Measurements from ENCODE around the gene DBT.
"Not testable (repeated sequence)": the region's sequence is repeated elsewhere in the genome, so short reads cannot be mapped to it uniquely, and the experiment has no call there.

The DBT gene

DNA sequence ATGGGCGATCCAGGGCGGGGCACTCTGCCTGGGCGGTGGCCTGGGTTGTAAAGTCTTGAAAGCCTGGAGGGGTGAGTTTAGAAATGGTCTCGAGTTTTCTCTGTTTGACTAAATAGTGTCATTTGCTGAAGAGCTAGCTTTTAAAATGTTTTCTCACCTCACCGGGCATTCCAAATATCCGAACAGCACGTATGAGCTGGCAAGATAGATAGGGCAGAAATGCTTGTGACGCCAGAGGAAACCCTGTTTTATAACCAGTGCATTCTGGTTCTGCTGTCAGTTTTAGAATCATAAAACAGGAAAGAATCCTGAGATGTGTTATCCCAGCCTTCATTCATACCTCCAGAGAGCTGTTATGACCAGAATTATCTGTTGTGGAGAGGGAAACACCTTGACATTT lies 17.1 kb upstream of the DBT start:
- TF ChIP-seq, protein P1, sequence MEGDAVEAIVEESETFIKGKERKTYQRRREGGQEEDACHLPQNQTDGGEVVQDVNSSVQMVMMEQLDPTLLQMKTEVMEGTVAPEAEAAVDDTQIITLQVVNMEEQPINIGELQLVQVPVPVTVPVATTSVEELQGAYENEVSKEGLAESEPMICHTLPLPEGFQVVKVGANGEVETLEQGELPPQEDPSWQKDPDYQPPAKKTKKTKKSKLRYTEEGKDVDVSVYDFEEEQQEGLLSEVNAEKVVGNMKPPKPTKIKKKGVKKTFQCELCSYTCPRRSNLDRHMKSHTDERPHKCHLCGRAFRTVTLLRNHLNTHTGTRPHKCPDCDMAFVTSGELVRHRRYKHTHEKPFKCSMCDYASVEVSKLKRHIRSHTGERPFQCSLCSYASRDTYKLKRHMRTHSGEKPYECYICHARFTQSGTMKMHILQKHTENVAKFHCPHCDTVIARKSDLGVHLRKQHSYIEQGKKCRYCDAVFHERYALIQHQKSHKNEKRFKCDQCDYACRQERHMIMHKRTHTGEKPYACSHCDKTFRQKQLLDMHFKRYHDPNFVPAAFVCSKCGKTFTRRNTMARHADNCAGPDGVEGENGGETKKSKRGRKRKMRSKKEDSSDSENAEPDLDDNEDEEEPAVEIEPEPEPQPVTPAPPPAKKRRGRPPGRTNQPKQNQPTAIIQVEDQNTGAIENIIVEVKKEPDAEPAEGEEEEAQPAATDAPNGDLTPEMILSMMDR (IDR thresholded peaks at IDR 0.05; ENCODE audit: control insufficient read depth, insufficient read depth, low read depth, low read length, missing control alignments) = no peak
- peak overlapping the region; percentile 80 for H3K4me3 ChIP-seq (ENCODE audit: control insufficient read depth, low read depth, low read length)
- no peak for DNase-seq (ENCODE audit: low read depth)

DNA sequence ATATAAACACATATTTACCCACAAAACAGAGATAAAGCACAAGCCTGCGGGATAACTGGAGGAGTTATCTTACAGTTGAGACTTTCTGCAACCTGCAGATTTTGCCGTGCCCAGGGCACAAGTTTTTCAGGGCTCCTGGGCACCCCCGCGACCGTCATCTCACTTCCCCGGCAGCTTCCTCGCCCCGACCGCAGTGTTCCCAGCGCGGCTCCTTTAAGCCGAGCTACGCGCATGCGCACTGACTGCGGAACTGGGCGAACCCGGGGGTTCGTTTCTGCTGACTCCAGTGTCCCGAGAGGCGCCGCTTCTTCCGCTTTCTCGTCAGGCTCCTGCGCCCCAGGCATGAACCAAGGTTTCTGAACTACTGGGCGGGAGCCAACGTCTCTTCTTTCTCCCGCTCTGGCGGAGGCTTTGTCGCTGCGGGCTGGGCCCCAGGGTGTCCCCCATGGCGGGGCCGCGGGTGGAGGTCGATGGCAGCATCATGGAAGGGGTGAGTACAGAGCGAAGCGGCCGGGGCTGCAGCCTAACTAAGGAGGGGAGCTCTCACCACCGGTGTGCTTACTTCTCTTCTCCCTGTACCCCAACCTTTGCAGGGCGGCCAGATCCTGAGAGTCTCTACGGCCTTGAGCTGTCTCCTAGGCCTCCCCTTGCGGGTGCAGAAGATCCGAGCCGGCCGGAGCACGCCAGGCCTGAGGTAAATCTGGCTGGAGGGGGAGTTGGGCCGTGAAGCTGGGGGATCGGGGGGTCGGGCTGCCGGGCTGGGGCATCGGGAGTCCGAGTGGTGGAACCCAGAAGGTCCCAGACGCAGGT lies 16.5 kb upstream of the DBT start, which contains the start of gene RTCA:
Gene RTCA (plus strand): TSS at position 286 of the 810 bp plus-strand sequence. CDS start 160 bp downstream, at position 446.
- DNase-seq (ENCODE audit: low read depth) = peak; percentile 73
- H3K4me3 ChIP-seq (ENCODE audit: control insufficient read depth, low read depth, low read length) = peak within 1 kb of the TSS; percentile 80
- TF ChIP-seq, protein P1 (IDR thresholded peaks at IDR 0.05; ENCODE audit: control insufficient read depth, insufficient read depth, low read depth, low read length, missing control alignments) = no peak

DNA sequence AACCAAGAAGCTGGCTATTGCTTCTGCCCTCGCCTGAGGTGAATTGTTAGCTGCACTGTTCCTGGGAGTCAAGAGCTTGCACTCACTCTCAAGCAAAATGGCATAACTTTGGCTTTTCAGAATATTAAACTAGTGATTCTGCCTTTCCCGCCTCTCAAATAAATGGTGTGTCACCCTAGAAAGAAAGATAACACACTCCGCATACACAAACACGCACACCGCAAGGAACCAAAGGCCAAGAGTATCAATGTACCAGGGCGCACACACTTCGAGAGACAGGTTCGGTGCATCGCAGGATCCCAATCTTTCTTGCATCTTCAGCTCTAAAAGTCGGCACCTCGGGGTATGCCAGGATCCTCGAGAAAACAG lies 15.9 kb upstream of the DBT start:
- TF ChIP-seq, protein P1 (IDR thresholded peaks at IDR 0.05; ENCODE audit: control insufficient read depth, insufficient read depth, low read depth, low read length, missing control alignments) = no peak
- H3K4me3 ChIP-seq (ENCODE audit: control insufficient read depth, low read depth, low read length) = peak overlapping the region; percentile 80
- DNase-seq (ENCODE audit: low read depth) = no peak

DNA sequence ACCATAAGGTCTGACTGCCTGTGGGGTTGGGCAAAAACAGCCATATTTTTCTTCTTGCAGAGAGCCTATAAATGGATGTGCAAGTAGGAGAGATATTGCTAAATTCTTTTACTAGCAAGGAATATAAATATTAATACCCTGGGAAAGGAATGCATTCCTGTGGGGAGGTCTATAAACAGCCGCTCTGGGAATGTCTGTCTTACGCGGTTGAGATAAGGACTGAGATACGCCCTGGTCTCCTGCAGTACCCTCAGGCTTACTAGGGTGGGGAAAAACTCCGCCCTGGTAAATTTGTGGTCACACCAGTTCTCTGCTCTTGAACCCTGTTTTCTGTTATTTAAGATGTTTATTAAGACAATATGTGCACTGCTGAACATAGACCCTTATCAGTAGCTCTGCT lies 14.4 kb upstream of the DBT start:
- not testable (repeated sequence) for H3K4me3 ChIP-seq (ENCODE audit: control insufficient read depth, low read depth, low read length); DNase-seq (ENCODE audit: low read depth)

DNA sequence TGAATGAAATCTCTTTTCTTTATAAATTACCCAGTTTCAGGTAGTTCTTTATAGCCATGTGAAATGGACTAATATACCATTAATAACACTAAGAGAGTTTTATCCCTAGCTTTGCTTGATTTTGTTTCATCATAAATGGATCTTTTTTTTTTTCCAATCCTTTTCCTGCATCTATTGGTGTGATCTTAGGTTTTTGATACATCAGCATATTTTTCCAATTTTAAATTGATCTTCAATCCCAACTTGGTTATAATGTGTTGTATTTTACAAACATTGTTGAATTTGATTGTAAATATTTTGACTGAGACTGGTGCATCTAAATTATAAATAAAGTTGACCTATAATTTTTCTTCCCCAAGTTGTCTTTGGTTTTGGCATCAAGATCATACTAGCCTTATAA lies 12.1 kb upstream of the DBT start:
- H3K4me3 ChIP-seq (ENCODE audit: control insufficient read depth, low read depth, low read length) = no peak overlapping the region
- TF ChIP-seq, protein P1 (IDR thresholded peaks at IDR 0.05; ENCODE audit: control insufficient read depth, insufficient read depth, low read depth, low read length, missing control alignments) = no peak
- no peak for DNase-seq (ENCODE audit: low read depth)

DNA sequence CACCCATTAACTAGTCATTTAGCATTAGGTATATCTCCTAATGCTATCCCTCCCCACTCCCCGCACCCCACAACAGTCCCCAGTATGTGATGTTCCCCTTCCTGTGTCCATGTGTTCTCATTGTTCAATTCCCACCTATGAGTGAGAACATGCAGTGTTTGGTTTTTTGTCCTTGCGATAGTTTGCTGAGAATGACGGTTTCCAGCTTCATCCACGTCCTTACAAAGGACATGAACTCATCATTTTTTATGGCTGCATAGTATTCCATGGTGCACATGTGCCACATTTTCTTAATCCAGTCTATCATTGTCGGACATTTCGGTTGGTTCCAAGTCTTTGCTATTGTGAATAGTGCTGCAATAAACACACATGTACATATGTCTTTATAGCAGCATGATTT lies 8.8 kb upstream of the DBT start:
- H3K4me3 ChIP-seq (ENCODE audit: control insufficient read depth, low read depth, low read length); DNase-seq (ENCODE audit: low read depth): not testable (repeated sequence)

DNA sequence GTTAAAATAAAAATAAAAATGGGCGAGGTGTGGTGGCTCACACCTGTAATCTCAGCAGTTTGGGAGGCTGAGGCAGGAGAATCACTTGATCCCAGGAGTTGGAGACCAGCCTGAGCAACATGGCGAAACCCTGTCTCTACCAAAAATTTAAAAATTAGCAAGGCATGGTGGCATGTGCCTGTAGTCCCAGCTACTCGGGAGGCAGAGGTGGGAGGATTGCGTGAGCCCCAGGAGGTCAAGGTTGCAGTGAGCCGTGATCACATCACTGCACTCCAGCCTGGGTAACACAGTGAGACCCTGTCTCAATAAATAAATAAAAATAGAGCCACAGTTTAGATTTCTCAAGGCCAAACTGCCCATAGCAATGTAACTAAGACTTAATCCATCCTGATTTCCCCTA lies 6.6 kb upstream of the DBT start:
- DNase-seq (ENCODE audit: low read depth); H3K4me3 ChIP-seq (ENCODE audit: control insufficient read depth, low read depth, low read length): not testable (repeated sequence)

DNA sequence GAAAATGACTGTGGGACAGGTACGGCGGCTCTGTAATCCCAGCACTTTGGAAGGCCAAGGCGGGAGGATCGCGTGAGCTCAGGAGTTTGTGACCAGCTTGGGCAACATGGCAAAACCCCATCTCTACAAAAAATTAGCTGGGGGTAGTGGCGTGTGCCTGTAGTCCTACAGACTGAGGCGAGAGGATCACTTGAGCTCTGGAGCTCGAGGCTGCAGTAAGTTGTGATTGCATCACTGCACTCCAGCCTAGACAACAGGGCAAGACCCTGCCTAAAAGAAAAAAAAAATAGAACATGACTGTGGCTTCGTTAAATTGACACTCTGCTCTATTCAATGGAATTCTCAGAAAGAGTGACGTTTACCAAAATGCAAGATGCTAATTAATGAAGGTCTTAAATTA lies 3.9 kb upstream of the DBT start:
- DNase-seq (ENCODE audit: low read depth) = no peak
- TF ChIP-seq, protein P1 (IDR thresholded peaks at IDR 0.05; ENCODE audit: control insufficient read depth, insufficient read depth, low read depth, low read length, missing control alignments) = no peak
- no peak overlapping the region for H3K4me3 ChIP-seq (ENCODE audit: control insufficient read depth, low read depth, low read length)
